GM18909 (cell line): ENCODE results near the gene TMED5.
"Not testable (repeated sequence)": the region's sequence is repeated elsewhere in the genome, so short reads cannot be mapped to it uniquely, and the experiment has no call there.

Source experiments
- ATAC-seq: cut with Tn5 transposase; IDR thresholded peaks from one replicate; pipeline ENCODE4 v1.9.1; 2021; ENCODE audit warnings: mild to moderate bottlenecking; ENCODE audit not compliant: unreplicated experiment, poor library complexity

The TMED5 gene

GRCh38 chr1:93174638-93175037 is 5.6 kb downstream of the TMED5 start:
- ATAC-seq: not testable (repeated sequence)

- no peak for ATAC-seq
Measured at GRCh38 chr1:93172778-93173177, 7.4 kb downstream of the TMED5 start.

GRCh38 chr1:93171549-93172034 is 8.6 kb downstream of the TMED5 start:
- no peak for ATAC-seq

- not testable (repeated sequence) for ATAC-seq
Measured at GRCh38 chr1:93170141-93170678, 10.0 kb downstream of the TMED5 start.

- no peak for ATAC-seq
Measured at GRCh38 chr1:93167006-93167405, 13.2 kb downstream of the TMED5 start.

GRCh38 chr1:93165895-93166294 is 14.3 kb downstream of the TMED5 start:
- not testable (repeated sequence) for ATAC-seq

GRCh38 chr1:93164816-93165215 is 15.4 kb downstream of the TMED5 start:
- no peak for ATAC-seq

GRCh38 chr1:93163314-93163713 is 16.9 kb downstream of the TMED5 start:
- not testable (repeated sequence) for ATAC-seq

- ATAC-seq: no peak
Measured at GRCh38 chr1:93159337-93159736, 20.9 kb downstream of the TMED5 start.

- ATAC-seq: no peak
Measured at GRCh38 chr1:93155335-93155734, 24.9 kb downstream of the TMED5 start.

GRCh38 chr1:93154898-93155297 is 25.3 kb downstream of the TMED5 start:
- ATAC-seq: no peak

- ATAC-seq: no peak
Measured at GRCh38 chr1:93152835-93153234, 27.4 kb downstream of the TMED5 start.

- ATAC-seq: no peak
Measured at GRCh38 chr1:93151474-93151873, 28.7 kb downstream of the TMED5 start.

- no peak for ATAC-seq
Measured at GRCh38 chr1:93150729-93151128, 29.5 kb downstream of the TMED5 start.

GRCh38 chr1:93148001-93148400 is 32.2 kb downstream of the TMED5 start:
- no peak for ATAC-seq

- ATAC-seq: no peak
Measured at GRCh38 chr1:93143769-93144168, 36.4 kb downstream of the TMED5 start.

GRCh38 chr1:93143136-93143535 is 37.1 kb downstream of the TMED5 start:
- ATAC-seq: no peak

- no peak for ATAC-seq
Measured at GRCh38 chr1:93142161-93142560, 38.1 kb downstream of the TMED5 start.

- ATAC-seq: no peak
Measured at GRCh38 chr1:93140106-93140505, 40.1 kb downstream of the TMED5 start.

- no peak for ATAC-seq
Measured at GRCh38 chr1:93137604-93138292, 42.5 kb downstream of the TMED5 start.

GRCh38 chr1:93136445-93136844 is 43.8 kb downstream of the TMED5 start:
- ATAC-seq: no peak

- ATAC-seq: no peak
Measured at GRCh38 chr1:93132638-93133037, 47.6 kb downstream of the TMED5 start.
